GM23338 (cell line): ENCODE data around the gene DIP2C. TPM values are rescaled to one million over a fixed set of nuclear protein-coding genes. Genes with fewer than 3 reads are reported as not detected.

Experiments used
- ATAC-seq: fragments of 200-7000 bp; cut with Tn5 transposase; 3 replicates; pipeline ENCODE4 v1.9.1; 2020
- DNase-seq: peaks from one replicate; pipeline ENCODE4 v3.0.0-alpha.2; 2015; ENCODE audit warnings: low spot score
- H2AFZ ChIP-seq: fragments of 200-600 bp; sonication (generic); 2 replicates; pipeline ENCODE4 v1.8.0; 2016; ENCODE audit warnings: antibody characterized with exemption, mild to moderate bottlenecking, moderate library complexity
- H3F3A ChIP-seq: fragments of 200-600 bp; sonication (generic); replicated peaks from 2 replicates; pipeline ENCODE4 v1.8.0; 2017; ENCODE audit warnings: antibody characterized with exemption, mixed run types, low read depth
- H3K27ac ChIP-seq: fragments of 200-600 bp; sonication (generic); 2 replicates; pipeline ENCODE4 v1.6.1; 2016; ENCODE audit warnings: low read depth
- H3K27me3 ChIP-seq: fragments of 200-600 bp; sonication (generic); 2 replicates; pipeline ENCODE4 v1.8.0; 2016; ENCODE audit warnings: mild to moderate bottlenecking, mixed run types, moderate library complexity; ENCODE audit not compliant: insufficient read depth
- H3K36me3 ChIP-seq: fragments of 200-600 bp; sonication (generic); 2 replicates; pipeline ENCODE4 v1.8.0; 2016; ENCODE audit warnings: mild to moderate bottlenecking; ENCODE audit not compliant: insufficient read depth
- H3K4me1 ChIP-seq: fragments of 200-600 bp; sonication (generic); 2 replicates; pipeline ENCODE4 v1.8.0; 2016; ENCODE audit warnings: mild to moderate bottlenecking, moderate library complexity; ENCODE audit not compliant: insufficient read depth
- H3K4me2 ChIP-seq: fragments of 200-600 bp; sonication (generic); 2 replicates; pipeline ENCODE4 v1.7.1; 2017; ENCODE audit warnings: mixed run types
- H3K4me3 ChIP-seq: fragments of 200-600 bp; sonication (generic); 2 replicates; pipeline ENCODE4 v1.6.1; 2016; ENCODE audit warnings: mixed run types
- H3K79me2 ChIP-seq: fragments of 200-600 bp; sonication (generic); replicated peaks from 2 replicates; pipeline ENCODE4 v1.8.0; 2017; ENCODE audit warnings: mild to moderate bottlenecking; ENCODE audit not compliant: insufficient read depth
- H3K9me2 ChIP-seq: fragments of 200-600 bp; sonication (generic); 2 replicates; pipeline ENCODE4 v1.8.0; 2017; ENCODE audit not compliant: insufficient read depth
- H4K20me1 ChIP-seq: fragments of 200-600 bp; sonication (generic); replicated peaks from 2 replicates; pipeline ENCODE4 v1.8.0; 2017; ENCODE audit warnings: mild to moderate bottlenecking; ENCODE audit not compliant: insufficient read depth
- H3K27ac Mint-ChIP-seq: 2 replicates; pipeline ENCODE4 v1.8.0; 2020; ENCODE audit warnings: inconsistent platforms, mild to moderate bottlenecking, moderate library complexity, mixed read lengths
- H3K27me3 Mint-ChIP-seq: 3 replicates; pipeline ENCODE4 v1.8.0; 2022; ENCODE audit warnings: low read depth, mild to moderate bottlenecking, moderate library complexity, mixed read lengths, inconsistent platforms; ENCODE audit not compliant: insufficient read depth, poor library complexity
- H3K36me3 Mint-ChIP-seq: 3 replicates; pipeline ENCODE4 v1.8.0; 2021; ENCODE audit warnings: low read depth, mild to moderate bottlenecking, inconsistent platforms, moderate library complexity, mixed read lengths
- H3K4me1 Mint-ChIP-seq: 3 replicates; pipeline ENCODE4 v1.8.0; 2020; ENCODE audit warnings: mild to moderate bottlenecking, inconsistent platforms, mixed read lengths
- H3K4me3 Mint-ChIP-seq: 3 replicates; pipeline ENCODE4 v1.8.0; 2021; ENCODE audit warnings: moderate library complexity, mild to moderate bottlenecking, inconsistent platforms, mixed read lengths
- H3K9me3 Mint-ChIP-seq: 3 replicates; pipeline ENCODE4 v1.8.0; 2020; ENCODE audit warnings: moderate library complexity, mild to moderate bottlenecking, inconsistent platforms, mixed read lengths
- CREB1 ChIP-seq: fragments of 250-450 bp; sonication (Bioruptor Pico); IDR thresholded peaks from 2 replicates; pipeline ENCODE4 v1.5.0; 2020; ENCODE audit warnings: low read depth, mild to moderate bottlenecking, moderate library complexity
- ETS1 ChIP-seq: IDR thresholded peaks from 2 replicates; pipeline ENCODE4 v1.6.1; 2016; ENCODE audit warnings: antibody characterized with exemption
- EZH2 ChIP-seq: fragments of 200-600 bp; sonication (generic); IDR thresholded peaks from one replicate; pipeline ENCODE4 v1.8.0; 2017; ENCODE audit warnings: antibody characterized with exemption, mild to moderate bottlenecking, low read depth; ENCODE audit not compliant: unreplicated experiment
- EZH2phosphoT487 ChIP-seq: fragments of 200-600 bp; sonication (generic); IDR thresholded peaks from one replicate; pipeline ENCODE4 v1.8.1; 2018; ENCODE audit warnings: antibody characterized with exemption; ENCODE audit not compliant: unreplicated experiment
- JUNB ChIP-seq: IDR thresholded peaks from one replicate; pipeline ENCODE4 v1.6.1; 2016; ENCODE audit warnings: antibody characterized with exemption; ENCODE audit not compliant: unreplicated experiment
- NANOG ChIP-seq: IDR thresholded peaks from 2 replicates; pipeline ENCODE4 v1.6.1; 2016; ENCODE audit warnings: antibody characterized with exemption, borderline replicate concordance
- POLR2AphosphoS5 ChIP-seq: IDR thresholded peaks from 2 replicates; pipeline ENCODE4 v1.6.1; 2016; ENCODE audit warnings: antibody characterized with exemption, low read depth
- REST ChIP-seq: IDR thresholded peaks from one replicate; pipeline ENCODE4 v1.6.1; 2018; ENCODE audit warnings: antibody characterized with exemption; ENCODE audit not compliant: unreplicated experiment
- STAT1 ChIP-seq: IDR thresholded peaks from one replicate; pipeline ENCODE4 v1.6.1; 2016; ENCODE audit warnings: antibody characterized with exemption; ENCODE audit not compliant: unreplicated experiment
- ZNF114 ChIP-seq: fragments of 250-450 bp; sonication (Bioruptor Pico); IDR thresholded peaks from 2 replicates; pipeline ENCODE4 v1.5.0; 2020; ENCODE audit warnings: mild to moderate bottlenecking, moderate library complexity
- ZNF462 ChIP-seq: fragments of 250-450 bp; sonication (Bioruptor Pico); IDR thresholded peaks from 2 replicates; pipeline ENCODE4 v1.5.0; 2020; ENCODE audit warnings: mild to moderate bottlenecking, moderate library complexity
- polyA plus RNA-seq: library from polyadenylated mRNA; unstranded; fragments of >200 nt; fragmentation: Nextera tagmentation; extraction: Ambion mirVana; gene quantifications from 2 replicates; pipeline ENCODE4 v1.2.1, GENCODE V29; 2016
- total RNA-seq: library from RNA; depleted of rRNA; stranded (reverse); fragments of >200 nt; shearing (Covaris generic); gene quantifications from 2 replicates; pipeline ENCODE4 v1.2.3, GENCODE V29; 2014

The DIP2C gene
- total and polyA plus RNA-seq, 2 experiments from 2014 or later, result 5.1 to 7.7 TPM

- Mint-ChIP-seq H3K27ac (no peak overlapping the region), H3K9me3 (no peaks in the 10 kb centered on the region; the same call in 2 of the 3 replicates), H3K27me3 (peaks cover 5% of the 10 kb centered on the region), H3K4me3 (no peak overlapping the region), H3K36me3 (peaks cover 17% of the 10 kb centered on the region), H3K4me1 (no peaks in the 10 kb centered on the region)
- no peak for DNase-seq
- Histone ChIP-seq H3K4me1 (no peaks in the 10 kb centered on the region), H3K27me3 (no peaks in the 10 kb centered on the region), H3K9me2 (no peaks in the 10 kb centered on the region), H3K4me2 (no peak overlapping the region), H3K79me2 (no peaks in the 10 kb centered on the region), H3K27ac (no peak overlapping the region), H3K36me3 (no peaks in the 10 kb centered on the region), H3F3A (no peaks in the 10 kb centered on the region), H2AFZ (no peak overlapping the region), H3K4me3 (no peak overlapping the region), H4K20me1 (no peaks in the 10 kb centered on the region)
- no peak for TF ChIP-seq CREB1 (CRISPR knock-in tag)
- no peak for TF ChIP-seq STAT1
- no peak for TF ChIP-seq EZH2phosphoT487
- TF ChIP-seq REST, result no peak
- TF ChIP-seq EZH2, result no peak
- TF ChIP-seq POLR2AphosphoS5, result no peak
- TF ChIP-seq JUNB, result no peak
- TF ChIP-seq ETS1, result no peak
- no peak for ATAC-seq
Measured at GRCh38 chr10:335151-335800, 354.2 kb downstream of the DIP2C start.

GRCh38 chr10:331186-331585, 358.3 kb downstream of the DIP2C start:
- no peak overlapping the region for H3K27ac Mint-ChIP-seq
- peaks cover 10% of the 10 kb centered on the region; the same call in 2 of the 3 replicates for H3K4me1 Mint-ChIP-seq
- Histone ChIP-seq H3K79me2 (no peaks in the 10 kb centered on the region), H4K20me1 (no peaks in the 10 kb centered on the region), H2AFZ (no peak overlapping the region), H3K4me2 (no peak overlapping the region), H3K4me1 (peaks cover 4% of the 10 kb centered on the region; the same call in 1 of the 2 replicates), H3K4me3 (no peak overlapping the region), H3K9me2 (no peaks in the 10 kb centered on the region), H3K27ac (no peak overlapping the region), H3K36me3 (no peaks in the 10 kb centered on the region), H3K27me3 (no peaks in the 10 kb centered on the region), H3F3A (no peaks in the 10 kb centered on the region)
- H3K27me3 Mint-ChIP-seq, result no peaks in the 10 kb centered on the region
- DNase-seq, result no peak
- H3K4me3 Mint-ChIP-seq, result no peak overlapping the region
- no peaks in the 10 kb centered on the region for H3K9me3 Mint-ChIP-seq
- H3K36me3 Mint-ChIP-seq, result peaks cover 4% of the 10 kb centered on the region; the same call in 2 of the 3 replicates
- no peak for ATAC-seq
- TF ChIP-seq NANOG (no peak), ZNF114 (CRISPR knock-in tag) (no peak), EZH2phosphoT487 (no peak), ZNF462 (CRISPR knock-in tag) (no peak)
